ENCODE results near the gene XG. TPM values are rescaled to one million over a fixed set of nuclear protein-coding genes. Genes with fewer than 3 reads are reported as not detected.
"Not testable (repeated sequence)": the region's sequence is repeated elsewhere in the genome, so short reads cannot be mapped to it uniquely, and the experiment has no call there.

XG gene
- total and polyA plus RNA-seq, 2 donors (not counting 1 experiment from before 2014, with no cell fraction given) = 3.6 to 4.1 TPM

- no peak overlapping the region for H3K9ac ChIP-seq (ENCODE audit: insufficient read depth, low read length)
- H3K4me1 ChIP-seq (ENCODE audit: control insufficient read depth, extremely low read depth, insufficient read depth, low read length) = no peaks in the 10 kb centered on the region
- no peaks in the 10 kb centered on the region for H3K9me3 ChIP-seq (ENCODE audit: control insufficient read depth, insufficient read depth, low read depth, low read length)
- no peak for DNase-seq (ENCODE audit: low read depth in 2 of 2)
- H3K36me3 ChIP-seq (ENCODE audit: control insufficient read depth, insufficient read depth, low read length) = no peaks in the 10 kb centered on the region
- no peaks in the 10 kb centered on the region for H3K79me2 ChIP-seq (ENCODE audit: control insufficient read depth, insufficient read depth, low read length)
- no peak overlapping the region for H3K4me3 ChIP-seq (replicated peaks in 1 of 4; ENCODE audit: control extremely low read depth in 1 of 4, insufficient read depth in 1 of 4, low read depth in 3 of 4, low read length in 4 of 4)
- no peak for TF ChIP-seq EZH2 (IDR thresholded peaks at IDR 0.05; ENCODE audit: low read length, missing control alignments)
- no peak for TF ChIP-seq CTCF (conservative IDR thresholded peaks at IDR 0.05 in 1 of 2, IDR thresholded peaks at IDR 0.05 in 1 of 2; ENCODE audit: low read depth in 1 of 2, low read length in 2 of 2)
- H3K4me2 ChIP-seq (ENCODE audit: extremely low read depth, insufficient read depth, low read length) = no peak overlapping the region
- no peaks in the 10 kb centered on the region for H3K27me3 ChIP-seq (ENCODE audit: control insufficient read depth, insufficient read depth, low read length)
- H3K27ac ChIP-seq (ENCODE audit: insufficient read depth, low read length) = no peak overlapping the region
- H2AFZ ChIP-seq (ENCODE audit: low read length) = no peak overlapping the region
- H4K20me1 ChIP-seq (ENCODE audit: control insufficient read depth, extremely low read depth, insufficient read depth, low read length) = no peaks in the 10 kb centered on the region
Observed at GRCh38 chrX:2769615-2770014, 17.8 kb downstream of the XG start.

GRCh38 chrX:2773166-2774055 is 21.6 kb downstream of the XG start:
- not testable (repeated sequence) for H3K9me3 ChIP-seq (ENCODE audit: control insufficient read depth, insufficient read depth, low read depth, low read length); H3K4me1 ChIP-seq (ENCODE audit: control insufficient read depth, extremely low read depth, insufficient read depth, low read length); H3K4me3 ChIP-seq (replicated peaks in 1 of 4; ENCODE audit: control extremely low read depth in 1 of 4, insufficient read depth in 1 of 4, low read depth in 3 of 4, low read length in 4 of 4); H3K27me3 ChIP-seq (ENCODE audit: control insufficient read depth, insufficient read depth, low read length); H3K9ac ChIP-seq (ENCODE audit: insufficient read depth, low read length); H3K4me2 ChIP-seq (ENCODE audit: extremely low read depth, insufficient read depth, low read length); H2AFZ ChIP-seq (ENCODE audit: low read length); H4K20me1 ChIP-seq (ENCODE audit: control insufficient read depth, extremely low read depth, insufficient read depth, low read length); H3K27ac ChIP-seq (ENCODE audit: insufficient read depth, low read length); H3K36me3 ChIP-seq (ENCODE audit: control insufficient read depth, insufficient read depth, low read length); H3K79me2 ChIP-seq (ENCODE audit: control insufficient read depth, insufficient read depth, low read length); DNase-seq (ENCODE audit: low read depth in 2 of 2)

- Histone ChIP-seq H3K27me3 (ENCODE audit: control insufficient read depth, insufficient read depth, low read length) (no peaks in the 10 kb centered on the region), H3K4me1 (ENCODE audit: control insufficient read depth, extremely low read depth, insufficient read depth, low read length) (no peaks in the 10 kb centered on the region), H3K9ac (ENCODE audit: insufficient read depth, low read length) (no peak overlapping the region), H3K4me2 (ENCODE audit: extremely low read depth, insufficient read depth, low read length) (no peak overlapping the region), H4K20me1 (ENCODE audit: control insufficient read depth, extremely low read depth, insufficient read depth, low read length) (no peaks in the 10 kb centered on the region), H3K27ac (ENCODE audit: insufficient read depth, low read length) (no peak overlapping the region), H2AFZ (ENCODE audit: low read length) (no peak overlapping the region), H3K79me2 (ENCODE audit: control insufficient read depth, insufficient read depth, low read length) (no peaks in the 10 kb centered on the region), H3K36me3 (ENCODE audit: control insufficient read depth, insufficient read depth, low read length) (no peaks in the 10 kb centered on the region), H3K9me3 (ENCODE audit: control insufficient read depth, insufficient read depth, low read depth, low read length) (no peaks in the 10 kb centered on the region), H3K4me3 (replicated peaks in 1 of 4; ENCODE audit: control extremely low read depth in 1 of 4, insufficient read depth in 1 of 4, low read depth in 3 of 4, low read length in 4 of 4) (no peak overlapping the region)
- no peak for DNase-seq (ENCODE audit: low read depth in 2 of 2)
- TF ChIP-seq EZH2 (IDR thresholded peaks at IDR 0.05; ENCODE audit: low read length, missing control alignments) = no peak
Observed at GRCh38 chrX:2774057-2774456, 22.2 kb downstream of the XG start.

- no peak overlapping the region for H3K4me2 ChIP-seq (ENCODE audit: extremely low read depth, insufficient read depth, low read length)
- no peak overlapping the region for H3K27ac ChIP-seq (ENCODE audit: insufficient read depth, low read length)
- no peak for DNase-seq (ENCODE audit: low read depth in 2 of 2)
- H2AFZ ChIP-seq (ENCODE audit: low read length) = no peak overlapping the region
- H3K4me3 ChIP-seq (replicated peaks in 1 of 4; ENCODE audit: control extremely low read depth in 1 of 4, insufficient read depth in 1 of 4, low read depth in 3 of 4, low read length in 4 of 4) = no peak overlapping the region
- no peaks in the 10 kb centered on the region for H3K4me1 ChIP-seq (ENCODE audit: control insufficient read depth, extremely low read depth, insufficient read depth, low read length)
- no peaks in the 10 kb centered on the region for H4K20me1 ChIP-seq (ENCODE audit: control insufficient read depth, extremely low read depth, insufficient read depth, low read length)
- no peaks in the 10 kb centered on the region for H3K27me3 ChIP-seq (ENCODE audit: control insufficient read depth, insufficient read depth, low read length)
- no peaks in the 10 kb centered on the region for H3K79me2 ChIP-seq (ENCODE audit: control insufficient read depth, insufficient read depth, low read length)
- no peaks in the 10 kb centered on the region for H3K9me3 ChIP-seq (ENCODE audit: control insufficient read depth, insufficient read depth, low read depth, low read length)
- TF ChIP-seq EZH2 (IDR thresholded peaks at IDR 0.05; ENCODE audit: low read length, missing control alignments) (no peak), CTCF (conservative IDR thresholded peaks at IDR 0.05 in 1 of 2, IDR thresholded peaks at IDR 0.05 in 1 of 2; ENCODE audit: low read depth in 1 of 2, low read length in 2 of 2) (no peak)
- H3K36me3 ChIP-seq (ENCODE audit: control insufficient read depth, insufficient read depth, low read length) = no peaks in the 10 kb centered on the region
- H3K9ac ChIP-seq (ENCODE audit: insufficient read depth, low read length) = no peak overlapping the region
Observed at GRCh38 chrX:2774776-2775175, 22.9 kb downstream of the XG start.

- H3K27me3 ChIP-seq (ENCODE audit: control insufficient read depth, insufficient read depth, low read length); H3K79me2 ChIP-seq (ENCODE audit: control insufficient read depth, insufficient read depth, low read length); H3K4me1 ChIP-seq (ENCODE audit: control insufficient read depth, extremely low read depth, insufficient read depth, low read length): not testable (repeated sequence)
Observed at GRCh38 chrX:2780472-2781225, 28.8 kb downstream of the XG start.

More at GRCh38 chrX:2780472-2781225, 28.8 kb downstream of the XG start:
- not testable (repeated sequence) for H3K27ac ChIP-seq (ENCODE audit: insufficient read depth, low read length); H4K20me1 ChIP-seq (ENCODE audit: control insufficient read depth, extremely low read depth, insufficient read depth, low read length); H3K9me3 ChIP-seq (ENCODE audit: control insufficient read depth, insufficient read depth, low read depth, low read length); H2AFZ ChIP-seq (ENCODE audit: low read length); H3K4me2 ChIP-seq (ENCODE audit: extremely low read depth, insufficient read depth, low read length); H3K36me3 ChIP-seq (ENCODE audit: control insufficient read depth, insufficient read depth, low read length); H3K4me3 ChIP-seq (replicated peaks in 1 of 4; ENCODE audit: control extremely low read depth in 1 of 4, insufficient read depth in 1 of 4, low read depth in 3 of 4, low read length in 4 of 4); DNase-seq (ENCODE audit: low read depth in 2 of 2); H3K9ac ChIP-seq (ENCODE audit: insufficient read depth, low read length)

Measured in fibroblast of lung (primary cell).